Measurements from ENCODE around the gene TP53TG3F. TPM values are rescaled to one million over a fixed set of nuclear protein-coding genes. Genes with fewer than 3 reads are reported as not detected.
"Not testable (repeated sequence)": the region's sequence is repeated elsewhere in the genome, so short reads cannot be mapped to it uniquely, and the experiment has no call there.

TP53TG3F gene, protein sequence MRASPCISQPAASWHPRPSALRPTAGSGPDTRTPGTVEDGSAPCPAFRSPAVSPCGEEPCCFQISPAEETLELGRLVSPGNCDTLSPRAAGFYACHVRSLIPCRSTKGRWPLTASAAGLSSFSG
- total RNA-seq (ENCODE audit: low replicate concordance) = not detected in 2 replicates

DNA sequence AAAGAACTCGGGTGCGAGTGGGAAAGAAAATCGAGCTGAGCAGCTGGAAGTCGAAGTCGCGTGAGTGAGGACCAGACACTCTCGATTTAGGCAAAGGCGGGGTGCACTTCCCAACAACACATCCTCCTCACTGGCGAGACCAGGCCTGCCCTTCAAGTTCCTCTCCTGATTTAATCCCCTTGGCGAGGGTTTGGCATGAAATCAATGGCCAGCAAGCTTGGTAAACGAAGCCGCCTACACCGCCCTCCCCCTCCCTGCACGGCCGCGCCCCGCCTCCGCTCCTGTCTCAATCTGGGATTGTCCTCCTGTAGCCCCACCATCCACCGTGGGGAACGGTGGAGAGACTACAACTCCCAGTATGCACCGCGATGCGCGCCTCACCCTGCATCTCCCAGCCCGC lies at the start of gene TP53TG3F:
TP53TG3F (plus strand) TSS at position 301 of the 400 bp plus-strand sequence; CDS start at position 369, 68 bp downstream.
- H3K9ac ChIP-seq; H3K4me2 ChIP-seq; H3K27ac ChIP-seq; H3K79me2 ChIP-seq (ENCODE audit: low read depth); H3K4me3 Mint-ChIP-seq; DNase-seq (ENCODE audit: low spot score); H3K27ac Mint-ChIP-seq; H3K36me3 ChIP-seq; H3K4me1 Mint-ChIP-seq; H3K4me3 ChIP-seq; H4K20me1 ChIP-seq (ENCODE audit: low read depth); H3K4me1 ChIP-seq; H2AFZ ChIP-seq (replicated peaks); H3F3A ChIP-seq (ENCODE audit: low read depth); H3K27me3 Mint-ChIP-seq (ENCODE audit: insufficient read depth, low read depth); H3K36me3 Mint-ChIP-seq; H3K9me3 ChIP-seq (ENCODE audit: low read depth); H3K9me3 Mint-ChIP-seq; H3K27me3 ChIP-seq: not testable (repeated sequence)

DNA sequence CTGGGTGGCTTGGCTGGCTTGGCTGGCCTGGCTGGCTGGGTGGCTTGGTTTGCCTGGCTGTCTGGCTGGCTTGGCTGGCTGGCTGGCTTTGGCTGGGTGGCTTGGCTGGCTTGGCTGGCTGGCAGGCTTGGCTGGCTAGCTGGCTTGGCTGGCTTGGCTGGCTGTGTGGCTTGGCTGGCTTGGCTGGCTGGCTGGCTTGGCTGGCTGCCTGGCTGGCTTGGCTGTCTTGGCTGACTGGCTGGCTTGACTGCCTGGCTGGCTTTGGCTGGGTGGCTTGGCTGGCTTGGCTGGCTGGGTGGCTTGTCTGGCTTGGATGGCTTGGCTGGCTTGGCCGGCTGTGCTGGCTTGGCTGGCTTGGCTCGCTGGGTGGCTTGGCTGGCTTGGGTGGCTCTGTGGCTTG lies 32.2 kb downstream of the TP53TG3F start:
- H3K36me3 ChIP-seq; H3K4me2 ChIP-seq; H3K4me1 Mint-ChIP-seq; H3K4me1 ChIP-seq; H3F3A ChIP-seq (ENCODE audit: low read depth); H3K27me3 ChIP-seq; H3K4me3 ChIP-seq; H3K27ac ChIP-seq; H4K20me1 ChIP-seq (ENCODE audit: low read depth); H3K79me2 ChIP-seq (ENCODE audit: low read depth); H3K4me3 Mint-ChIP-seq; H3K27me3 Mint-ChIP-seq (ENCODE audit: insufficient read depth, low read depth); H2AFZ ChIP-seq (replicated peaks); H3K36me3 Mint-ChIP-seq; H3K9me3 ChIP-seq (ENCODE audit: low read depth); H3K9me3 Mint-ChIP-seq; H3K9ac ChIP-seq; H3K27ac Mint-ChIP-seq; DNase-seq (ENCODE audit: low spot score): not testable (repeated sequence)

GRCh38 chr16:33507231-33507630 lies 47.8 kb downstream of the TP53TG3F start:
- H3K27me3 Mint-ChIP-seq (ENCODE audit: insufficient read depth, low read depth); H3K4me1 ChIP-seq; H2AFZ ChIP-seq (replicated peaks); H3K9ac ChIP-seq; H3K9me3 Mint-ChIP-seq; H3K4me3 ChIP-seq; H3K4me1 Mint-ChIP-seq; H3K4me2 ChIP-seq; H3K36me3 ChIP-seq; H3K36me3 Mint-ChIP-seq; DNase-seq (ENCODE audit: low spot score); H3K79me2 ChIP-seq (ENCODE audit: low read depth); H3K27ac ChIP-seq; H3K9me3 ChIP-seq (ENCODE audit: low read depth); H3F3A ChIP-seq (ENCODE audit: low read depth); H4K20me1 ChIP-seq (ENCODE audit: low read depth); H3K27me3 ChIP-seq; H3K27ac Mint-ChIP-seq; H3K4me3 Mint-ChIP-seq: not testable (repeated sequence)

- not testable (repeated sequence) for H3K27me3 Mint-ChIP-seq (ENCODE audit: insufficient read depth, low read depth); H3K4me2 ChIP-seq; DNase-seq (ENCODE audit: low spot score); H3K4me3 Mint-ChIP-seq; H3K27me3 ChIP-seq; H3F3A ChIP-seq (ENCODE audit: low read depth); H3K36me3 ChIP-seq; H3K36me3 Mint-ChIP-seq; H3K27ac Mint-ChIP-seq; H3K4me1 ChIP-seq; H3K9me3 ChIP-seq (ENCODE audit: low read depth); H3K27ac ChIP-seq; H3K9ac ChIP-seq; H4K20me1 ChIP-seq (ENCODE audit: low read depth); H3K4me1 Mint-ChIP-seq; H3K4me3 ChIP-seq; H3K9me3 Mint-ChIP-seq; H3K79me2 ChIP-seq (ENCODE audit: low read depth); H2AFZ ChIP-seq (replicated peaks)
Observed at GRCh38 chr16:33509070-33509469, 49.7 kb downstream of the TP53TG3F start.

GRCh38 chr16:33509906-33510305 lies 50.5 kb downstream of the TP53TG3F start:
- not testable (repeated sequence) for H2AFZ ChIP-seq (replicated peaks); H3K36me3 Mint-ChIP-seq; H3K4me1 ChIP-seq; H3F3A ChIP-seq (ENCODE audit: low read depth); H3K9me3 ChIP-seq (ENCODE audit: low read depth); H3K9ac ChIP-seq; H3K4me2 ChIP-seq; H3K79me2 ChIP-seq (ENCODE audit: low read depth); H3K27ac Mint-ChIP-seq; H3K27ac ChIP-seq; H4K20me1 ChIP-seq (ENCODE audit: low read depth); H3K36me3 ChIP-seq; H3K4me3 ChIP-seq; H3K9me3 Mint-ChIP-seq; H3K27me3 ChIP-seq; H3K27me3 Mint-ChIP-seq (ENCODE audit: insufficient read depth, low read depth); H3K4me3 Mint-ChIP-seq; DNase-seq (ENCODE audit: low spot score); H3K4me1 Mint-ChIP-seq

Small RNA genes within 50 kb of the gene (small RNA-seq; reads per million reads assigned to genes)
- gene AC136944.5 = not detected
- gene AC136944.6 = not detected

Other genes starting within 250 kb of the TP53TG3F start
- gene TP53TG3E, start 155.3 kb upstream of the TP53TG3F start, total RNA-seq (ENCODE audit: low replicate concordance) = not detected in 2 replicates
- not detected in 2 replicates for gene TP53TG3B, start 98.8 kb upstream of the TP53TG3F start, total RNA-seq (ENCODE audit: low replicate concordance)

Data from neural progenitor cell (in vitro differentiated cells).